Activated T-cell treated with anti-CD3 and anti-CD28 coated beads for 4 hours (primary cell): ENCODE measurements around the gene NEK9.
"Not testable (repeated sequence)": the region's sequence is repeated elsewhere in the genome, so short reads cannot be mapped to it uniquely, and the experiment has no call there.

Source experiments
- DNase-seq: peaks from one replicate; pipeline ENCODE4 v3.0.0-alpha.2; 2020

Gene NEK9

DNA sequence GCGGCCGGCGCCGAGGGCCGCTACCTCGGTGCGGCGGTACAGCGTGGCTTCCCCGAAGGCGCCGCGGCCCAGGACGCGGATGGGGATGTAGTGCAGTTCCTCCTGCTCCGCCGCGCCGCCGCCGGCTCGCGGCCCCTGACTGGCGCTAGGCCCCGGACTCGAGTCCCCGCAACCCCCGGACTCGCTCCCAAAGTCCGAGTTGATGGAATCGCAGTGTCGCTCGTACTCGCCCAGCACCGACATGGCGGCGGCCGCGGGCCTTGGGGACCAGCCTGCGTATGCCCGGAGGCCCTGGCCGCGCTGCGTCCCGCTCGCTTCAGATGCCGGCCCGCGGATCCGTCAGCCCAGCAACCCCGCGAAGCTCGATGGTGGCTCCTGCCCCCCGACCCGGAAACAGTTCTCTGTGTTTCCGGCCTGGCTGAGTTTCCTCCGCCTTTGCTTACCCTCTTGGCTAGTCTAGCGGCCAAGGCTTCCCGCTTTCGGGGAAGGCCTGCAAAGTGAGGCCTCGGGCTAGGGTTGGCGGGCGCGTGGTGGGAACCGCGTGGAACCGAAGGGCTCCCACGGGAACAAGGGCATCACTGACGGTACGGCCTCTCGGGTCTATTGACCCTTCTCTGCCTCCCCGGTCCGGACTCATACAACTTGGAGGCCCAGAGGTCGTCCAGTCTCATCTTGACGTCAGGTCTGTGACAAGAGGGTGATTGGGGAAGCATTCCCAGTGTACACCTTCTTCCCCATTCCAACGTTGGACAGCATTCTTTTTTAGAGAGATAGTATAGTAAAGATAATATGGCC, at the start of gene NEK9:
NEK9 (minus strand) TSS at position 370 of the 795 bp plus-strand sequence; CDS start at position 243, 127 bp downstream.
- peak; percentile 81 for DNase-seq

DNA sequence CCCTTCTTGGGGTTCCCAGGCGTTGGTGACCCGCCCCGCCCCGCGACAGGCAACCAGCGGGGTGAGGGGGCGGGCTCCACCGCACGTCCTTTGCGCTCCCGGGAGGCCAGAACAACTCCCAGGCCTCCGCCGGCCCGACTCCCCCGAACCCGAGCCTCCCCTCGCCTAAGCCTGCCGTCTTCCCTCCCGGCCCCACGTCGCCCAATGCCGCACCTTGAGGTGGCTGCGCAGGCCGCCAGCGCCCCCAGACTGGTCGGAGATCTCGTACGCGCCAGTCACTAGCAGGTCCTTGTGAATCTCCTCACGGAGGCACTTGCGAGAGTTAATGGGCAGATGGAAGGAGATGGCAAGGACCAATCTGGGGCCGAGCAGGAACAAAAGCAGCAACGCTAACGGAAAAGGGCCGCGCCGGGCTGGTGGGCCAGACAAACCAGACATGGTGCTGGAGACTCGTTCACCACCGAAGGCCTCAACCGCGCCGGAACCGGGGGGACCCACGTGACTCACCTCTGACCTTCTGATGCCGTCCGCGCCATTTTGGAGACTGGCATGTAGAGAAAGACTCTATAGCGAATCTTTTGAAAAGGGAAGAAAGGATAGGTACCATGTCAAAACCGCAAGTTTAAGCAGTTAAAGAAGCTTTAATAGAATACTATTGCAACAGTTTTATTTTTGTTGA, 49.4 kb upstream of the NEK9 start, which contains the start of gene TMED10:
TMED10 (minus strand) TSS at position 471 of the 679 bp plus-strand sequence; CDS start at position 438, 33 bp downstream.
- DNase-seq, result peak; percentile 89

DNA sequence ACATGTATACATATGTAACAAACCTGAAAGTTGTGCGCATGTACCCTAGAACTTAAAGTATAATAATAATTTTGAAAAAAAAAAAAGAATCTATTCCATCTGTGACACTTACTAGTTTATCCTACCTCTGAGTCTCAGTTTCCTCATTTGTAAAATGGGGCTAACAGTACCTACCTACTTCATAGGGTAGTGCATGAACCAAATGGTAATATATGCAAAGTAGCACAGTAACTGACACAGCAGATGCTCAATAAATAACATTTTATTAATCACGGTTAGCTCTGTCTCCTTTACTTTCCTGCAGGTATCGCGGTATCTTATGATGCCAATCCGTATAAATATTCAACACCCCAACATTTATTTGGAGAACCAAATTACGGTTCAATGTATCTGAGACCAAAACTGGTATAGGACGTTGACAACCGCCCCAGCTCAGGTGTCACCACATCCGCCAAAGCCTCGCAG, 48.9 kb upstream of the NEK9 start:
- no peak for DNase-seq

DNA sequence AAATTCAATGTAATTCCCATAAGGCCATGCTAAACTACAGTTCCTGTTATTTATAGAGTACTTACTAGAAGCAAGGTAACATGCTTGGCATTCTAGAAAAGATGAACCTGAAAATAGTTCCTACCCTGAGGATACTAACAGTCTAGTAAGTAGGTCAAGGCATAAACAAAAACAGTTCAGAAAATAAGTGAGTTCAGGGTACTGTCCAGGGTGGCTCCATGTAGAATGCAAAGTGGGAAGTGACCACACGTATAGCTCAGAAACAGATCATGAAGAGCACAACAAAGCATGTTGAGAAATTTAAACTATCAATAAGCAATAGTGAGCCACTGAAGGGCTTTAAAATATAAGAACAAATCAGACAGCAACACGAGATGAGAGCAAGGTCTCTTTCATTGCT, 47.2 kb upstream of the NEK9 start:
- DNase-seq, result no peak

DNA sequence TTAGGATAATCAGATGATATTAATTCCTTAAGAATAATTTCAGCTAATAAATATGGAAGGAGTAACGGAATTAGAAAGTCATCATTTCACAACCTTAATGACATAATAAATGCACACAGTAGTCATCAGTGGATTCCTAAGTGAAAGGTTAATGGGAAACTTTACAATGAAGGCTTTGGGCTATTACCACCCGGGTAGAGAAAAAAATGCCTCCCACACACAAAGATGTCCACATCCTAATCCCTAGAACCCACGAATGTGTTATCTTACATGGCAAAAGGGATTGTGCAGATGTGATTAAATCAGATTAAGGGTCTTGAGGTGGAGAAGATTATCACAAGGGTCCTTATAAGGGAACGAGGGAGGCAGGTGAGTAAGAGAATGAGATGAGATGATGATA, 43.9 kb upstream of the NEK9 start:
- no peak for DNase-seq

GRCh38 chr14:75168586-75169335, 41.9 kb upstream of the NEK9 start:
- no peak for DNase-seq

- DNase-seq, result no peak
These were observed 40.5 kb upstream of the NEK9 start for GRCh38 chr14:75167325-75167724.

DNA sequence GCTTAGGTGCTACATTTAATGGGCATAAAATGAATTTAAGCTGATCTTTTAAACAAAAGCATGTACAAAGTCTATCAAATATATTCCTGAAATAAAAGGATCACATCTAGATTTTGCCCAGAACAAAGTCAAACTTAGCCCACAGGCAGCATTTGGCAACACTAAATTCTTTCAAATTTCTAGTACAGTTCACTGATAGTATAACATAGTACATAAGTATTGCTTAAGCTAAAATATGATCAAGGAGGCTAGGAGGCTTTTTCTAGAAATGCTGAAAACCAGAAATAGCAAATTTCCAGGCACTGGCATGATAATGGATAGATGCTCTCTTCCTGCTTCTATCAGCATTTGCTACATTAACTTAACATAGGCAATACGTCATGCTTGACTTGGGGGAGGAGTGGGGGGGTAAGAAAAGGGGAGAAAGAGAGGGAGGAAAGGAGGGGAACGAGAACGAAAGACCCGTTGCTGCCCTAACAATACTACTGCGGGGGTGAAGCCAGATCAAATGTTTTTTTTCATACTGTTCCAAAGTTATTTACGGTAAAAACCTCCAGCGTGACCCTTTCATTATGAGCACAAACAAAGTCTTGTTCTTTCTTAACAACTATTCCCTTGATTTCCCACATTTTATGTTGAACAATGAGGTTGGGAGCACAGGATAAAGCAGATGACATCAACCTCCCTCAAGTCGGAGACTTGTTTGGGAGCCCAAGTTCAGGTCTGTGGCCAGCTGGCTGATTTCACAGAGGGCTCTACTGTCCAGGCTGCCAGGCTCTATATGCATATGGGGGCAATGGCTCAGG, 38.9 kb upstream of the NEK9 start:
- DNase-seq, result no peak

GRCh38 chr14:75164809-75165208, 38.0 kb upstream of the NEK9 start:
- no peak for DNase-seq

GRCh38 chr14:75163677-75164076, 36.8 kb upstream of the NEK9 start:
- no peak for DNase-seq

GRCh38 chr14:75162631-75163030, 35.8 kb upstream of the NEK9 start:
- DNase-seq, result no peak

DNA sequence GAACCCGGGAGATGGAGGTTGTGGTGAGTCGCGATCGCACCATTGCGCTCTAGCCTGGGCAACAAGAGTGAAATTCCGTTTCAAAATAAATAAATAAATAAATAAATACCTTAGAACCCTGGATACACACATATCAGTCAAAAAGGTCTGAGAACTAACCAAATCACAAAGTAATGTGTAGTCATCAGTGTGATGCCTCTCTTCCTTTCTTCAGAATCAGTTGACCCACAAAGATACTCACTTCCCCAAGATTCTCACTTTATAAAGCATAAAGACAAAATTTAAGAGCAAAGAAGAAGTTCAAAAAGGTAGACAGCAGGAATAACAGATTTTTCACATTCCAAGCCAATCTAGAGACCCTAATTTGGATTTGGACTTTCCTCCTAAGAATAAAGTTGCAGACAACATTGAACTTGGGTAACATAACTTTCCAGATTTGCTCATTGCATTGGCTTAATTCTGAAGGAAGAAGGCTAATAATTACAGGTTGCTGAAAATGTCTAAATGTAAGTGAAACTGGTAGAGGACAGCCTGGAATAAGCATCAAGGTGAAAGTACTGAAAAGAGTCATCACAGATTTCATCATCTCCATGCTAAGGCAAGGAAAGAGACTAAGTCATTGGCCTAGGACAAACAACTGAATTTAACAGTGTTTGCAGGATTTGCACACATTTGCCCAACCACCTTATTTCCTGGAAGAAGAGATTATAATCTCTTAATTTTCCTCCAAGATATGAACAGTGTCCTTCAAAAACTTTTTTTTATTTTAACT, 32.2 kb upstream of the NEK9 start:
- no peak for DNase-seq

- DNase-seq, result no peak
These were observed 30.1 kb upstream of the NEK9 start for GRCh38 chr14:75156901-75157300.

GRCh38 chr14:75156111-75156510, 29.3 kb upstream of the NEK9 start:
- DNase-seq, result no peak

GRCh38 chr14:75155169-75155568, 28.3 kb upstream of the NEK9 start:
- DNase-seq, result no peak

DNA sequence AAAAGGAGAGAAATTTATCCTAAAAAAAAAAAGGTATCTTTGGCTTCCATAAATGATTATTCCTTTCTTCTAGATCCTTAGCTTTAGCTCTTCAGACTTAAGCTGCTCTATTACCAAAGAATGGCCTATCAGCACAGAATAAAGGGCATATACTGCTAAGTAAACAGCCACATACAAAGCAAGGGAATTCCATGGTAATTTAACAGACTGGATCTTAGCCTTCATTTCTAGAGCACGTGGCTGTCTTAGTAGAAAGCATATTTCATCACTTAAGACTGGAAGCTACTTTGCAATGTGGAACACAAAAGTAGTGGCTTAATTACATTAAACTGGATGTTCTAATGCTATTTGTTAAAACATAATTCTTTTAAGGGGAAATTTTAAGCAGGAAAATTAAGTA, 26.4 kb upstream of the NEK9 start:
- no peak for DNase-seq

DNA sequence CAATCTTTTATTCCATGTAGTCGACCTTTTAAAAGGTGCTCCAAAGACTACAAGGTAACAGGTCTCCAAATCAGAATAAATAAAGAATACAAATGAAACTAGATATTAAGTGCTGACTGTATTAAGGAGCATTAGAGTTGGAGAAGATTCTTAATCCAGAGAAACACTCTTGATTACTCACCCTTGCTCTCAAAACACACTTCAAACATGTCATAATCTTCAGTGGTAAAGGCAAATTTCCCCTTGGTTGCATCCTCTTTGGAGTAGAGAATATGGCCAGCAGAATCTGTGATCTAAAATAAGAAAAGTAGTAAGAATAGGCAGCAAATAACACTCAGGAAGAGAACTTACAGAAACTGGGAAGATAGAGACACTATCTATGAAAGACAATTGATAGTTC, 25.0 kb upstream of the NEK9 start:
- no peak for DNase-seq

DNA sequence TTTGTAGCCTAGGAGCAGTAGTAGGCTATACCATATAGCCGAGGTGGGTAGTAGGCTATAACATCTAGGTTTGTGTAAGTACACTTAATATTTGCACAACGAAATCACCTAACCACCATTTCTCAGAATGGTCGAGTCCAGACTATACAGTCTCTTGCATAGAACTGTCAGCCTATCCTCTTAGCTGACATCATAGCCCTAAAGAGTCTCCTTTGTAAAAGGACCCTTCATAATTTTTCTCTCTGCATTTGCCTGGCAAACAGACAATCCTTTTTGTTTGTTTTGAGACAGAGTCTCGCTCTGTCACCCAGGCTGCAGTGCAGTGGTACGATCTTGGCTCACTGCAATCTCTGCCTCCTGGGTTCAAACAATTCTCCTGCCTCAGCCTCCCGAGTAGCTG, 23.8 kb upstream of the NEK9 start:
- DNase-seq, result not testable (repeated sequence)

DNA sequence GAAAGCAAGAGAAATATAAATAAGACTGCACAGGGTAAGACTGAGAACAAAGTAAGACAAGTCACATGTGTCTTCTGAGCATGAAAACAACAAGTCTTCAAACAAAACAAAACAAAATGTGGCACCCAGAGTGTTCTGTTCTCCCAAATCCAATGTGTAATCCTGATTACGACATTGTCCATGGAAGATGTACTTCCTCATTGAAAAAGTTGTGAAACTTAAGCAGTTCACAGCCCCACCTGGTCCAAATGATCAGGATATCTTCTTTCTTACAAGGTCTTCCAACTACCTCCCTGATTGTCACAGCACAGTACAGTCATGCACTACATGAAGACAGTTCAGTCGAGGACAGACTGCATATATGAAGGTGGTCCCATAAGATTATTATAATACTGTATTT, 23.3 kb upstream of the NEK9 start:
- no peak for DNase-seq

- DNase-seq, result no peak
These were observed 20.7 kb upstream of the NEK9 start for GRCh38 chr14:75147423-75148071.

DNA sequence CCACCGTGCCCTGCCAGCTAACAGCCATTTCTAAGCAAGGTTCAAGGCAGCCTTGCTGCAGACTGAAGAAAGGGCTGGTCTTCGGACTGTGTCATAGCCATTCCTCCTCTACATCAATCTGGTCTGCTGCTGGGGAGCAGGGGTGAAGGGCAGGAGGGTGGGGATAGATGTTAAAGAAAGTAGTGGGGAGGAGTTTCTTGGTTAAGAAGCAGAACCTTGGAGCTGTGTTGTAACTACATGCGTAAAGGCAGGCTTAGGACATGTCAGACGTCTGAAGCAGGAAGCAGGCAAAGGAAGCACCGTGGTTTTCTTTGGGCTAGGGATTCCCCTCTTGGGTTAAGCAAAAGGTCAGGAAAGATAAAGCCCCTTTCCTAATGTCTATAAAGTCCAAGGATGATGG, 18.1 kb upstream of the NEK9 start:
- no peak for DNase-seq
